MM.1S (cell line): ENCODE results near the gene LRRIQ4.

ENCODE experiments used
- EZH2 ChIP-seq: fragments of 300-600 bp; sonication (generic); optimal IDR thresholded peaks from 2 replicates; pipeline ENCODE3; 2017; ENCODE audit warnings: low read depth, mild to moderate bottlenecking, antibody characterized with exemption, low read length, mixed read lengths
- EZH2phosphoT487 ChIP-seq: fragments of 300-600 bp; sonication (generic); IDR thresholded peaks from 2 replicates; pipeline ENCODE4 v1.6.1; 2018; ENCODE audit warnings: antibody characterized with exemption, low read length
- TF ChIP-seq, protein P1 (sequence below): fragments of 300-600 bp; sonication (generic); IDR thresholded peaks from 2 replicates; pipeline ENCODE4 v1.5.1; 2016; ENCODE audit warnings: antibody characterized with exemption, low read length, mixed read lengths

GRCh38 chr3:169825316-169825715, 12.6 kb downstream of the LRRIQ4 start:
- TF ChIP-seq EZH2, result no peak
- TF ChIP-seq, protein P1, sequence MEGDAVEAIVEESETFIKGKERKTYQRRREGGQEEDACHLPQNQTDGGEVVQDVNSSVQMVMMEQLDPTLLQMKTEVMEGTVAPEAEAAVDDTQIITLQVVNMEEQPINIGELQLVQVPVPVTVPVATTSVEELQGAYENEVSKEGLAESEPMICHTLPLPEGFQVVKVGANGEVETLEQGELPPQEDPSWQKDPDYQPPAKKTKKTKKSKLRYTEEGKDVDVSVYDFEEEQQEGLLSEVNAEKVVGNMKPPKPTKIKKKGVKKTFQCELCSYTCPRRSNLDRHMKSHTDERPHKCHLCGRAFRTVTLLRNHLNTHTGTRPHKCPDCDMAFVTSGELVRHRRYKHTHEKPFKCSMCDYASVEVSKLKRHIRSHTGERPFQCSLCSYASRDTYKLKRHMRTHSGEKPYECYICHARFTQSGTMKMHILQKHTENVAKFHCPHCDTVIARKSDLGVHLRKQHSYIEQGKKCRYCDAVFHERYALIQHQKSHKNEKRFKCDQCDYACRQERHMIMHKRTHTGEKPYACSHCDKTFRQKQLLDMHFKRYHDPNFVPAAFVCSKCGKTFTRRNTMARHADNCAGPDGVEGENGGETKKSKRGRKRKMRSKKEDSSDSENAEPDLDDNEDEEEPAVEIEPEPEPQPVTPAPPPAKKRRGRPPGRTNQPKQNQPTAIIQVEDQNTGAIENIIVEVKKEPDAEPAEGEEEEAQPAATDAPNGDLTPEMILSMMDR, result no peak
- TF ChIP-seq EZH2phosphoT487, result no peak
